A549 treated with CpdA at 1 μM for 4 hours (cell line): Measurements from ENCODE around the gene TTC33. TPM values are rescaled to one million over a fixed set of nuclear protein-coding genes. Genes with fewer than 3 reads are reported as not detected.

Experiments
- total RNA-seq: library from RNA; stranded (reverse); fragments of 200-300 nt; extraction: Qiagen RNA extraction; gene quantifications from 5 replicates; pipeline ENCODE4 v1.2.3, GENCODE V29; 2022; ENCODE audit warnings: low read depth

TTC33 gene
- total RNA-seq, result 7.2 to 17.5 TPM (median 10.9 TPM) in 5 replicates

GRCh38 chr5:40755407-40756365 lies at the start of gene TTC33:
Gene TTC33, minus strand, starts transcription at chr5:40755961. Its CDS starts 8,943 bp downstream, at chr5:40747018.

GRCh38 chr5:40798012-40798800 lies 42.4 kb upstream of the TTC33 start, which contains the start of gene PRKAA1:
Gene PRKAA1, minus strand, starts transcription at chr5:40798374. Its CDS starts 185 bp downstream, at chr5:40798189.

GRCh38 chr5:40679913-40680681 lies 75.7 kb downstream of the TTC33 start, which contains the start of gene PTGER4:
Gene PTGER4, plus strand, starts transcription at chr5:40679915. Its CDS starts 1,079 bp downstream, at chr5:40680994.

Other genes starting within 250 kb of the TTC33 start
- gene PTGER4, start 76.0 kb downstream of the TTC33 start, total RNA-seq, result 0.70 to 1.8 TPM (median 0.72 TPM) in 5 replicates
- 28.6 to 65.5 TPM (median 36.2 TPM) in 5 replicates for gene PRKAA1, start 42.4 kb upstream of the TTC33 start, total RNA-seq
- 2,605 to 3,012 TPM (median 2,812 TPM) in 5 replicates for gene RPL37, start 79.3 kb upstream of the TTC33 start, total RNA-seq
- gene CARD6, start 85.4 kb upstream of the TTC33 start, total RNA-seq, result 4.2 to 5.5 TPM (median 4.9 TPM) in 5 replicates
- not detected in 5 replicates for gene C7, start 153.5 kb upstream of the TTC33 start, total RNA-seq